Head of caudate nucleus (tissue), 42 donors: ENCODE data around the gene ACP6.

Experiments used
- DNase-seq, 42 donors: peaks; one replicate each; pipeline versions ENCODE4 v3.0.0 to v3.0.0-alpha.2; 2020 to 2021; ENCODE audit warnings: mixed read lengths in 7 of 42
- intact Hi-C: fragments of 100-400 bp; cut with DNase I; formaldehyde crosslinking; loops from one replicate; pipeline ENCODE4 v1.15.0; 2022

Gene ACP6

DNA sequence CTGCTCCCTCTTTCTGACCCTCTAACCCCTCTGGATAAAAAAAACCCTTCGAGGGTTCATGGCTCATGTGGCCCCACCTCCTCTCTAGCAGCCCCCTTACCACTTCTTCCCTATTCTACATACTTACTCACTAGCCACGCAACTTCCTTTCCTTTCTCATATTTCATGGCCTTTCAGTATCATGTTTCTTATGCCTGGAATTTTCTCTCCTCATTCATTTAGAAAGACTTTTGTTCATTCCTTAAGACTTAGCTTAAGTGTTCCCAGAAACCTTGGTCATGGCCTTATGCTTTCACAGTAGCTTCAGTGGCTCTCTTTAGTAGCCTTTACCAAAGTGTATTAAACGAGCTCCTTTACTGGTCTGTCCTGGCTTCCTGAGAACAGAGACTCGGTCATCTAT is 6.1 kb downstream of the ACP6 start:
- DNase-seq = no peak
- intact Hi-C loops = no loop called here

DNA sequence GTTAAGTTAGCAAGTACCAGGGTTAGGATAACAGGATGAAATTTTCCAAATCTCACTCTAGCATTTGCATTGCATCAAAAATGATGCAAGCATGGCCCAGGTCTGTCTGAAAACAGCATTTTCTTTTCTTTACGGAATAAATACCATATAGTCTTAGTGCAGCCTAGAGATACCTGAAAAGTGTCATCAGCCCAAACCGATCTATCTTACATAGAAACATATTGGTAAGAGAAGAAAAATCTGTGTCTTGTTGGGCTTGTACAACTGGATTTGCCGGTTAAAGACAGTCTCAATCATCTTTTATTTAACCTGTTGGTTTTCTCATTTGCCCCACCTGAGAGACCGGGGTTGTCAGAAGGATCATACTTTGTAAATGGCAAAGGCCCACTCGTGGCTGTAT is 15.8 kb downstream of the ACP6 start:
- DNase-seq = no peak
- intact Hi-C loops = no loop called here

DNA sequence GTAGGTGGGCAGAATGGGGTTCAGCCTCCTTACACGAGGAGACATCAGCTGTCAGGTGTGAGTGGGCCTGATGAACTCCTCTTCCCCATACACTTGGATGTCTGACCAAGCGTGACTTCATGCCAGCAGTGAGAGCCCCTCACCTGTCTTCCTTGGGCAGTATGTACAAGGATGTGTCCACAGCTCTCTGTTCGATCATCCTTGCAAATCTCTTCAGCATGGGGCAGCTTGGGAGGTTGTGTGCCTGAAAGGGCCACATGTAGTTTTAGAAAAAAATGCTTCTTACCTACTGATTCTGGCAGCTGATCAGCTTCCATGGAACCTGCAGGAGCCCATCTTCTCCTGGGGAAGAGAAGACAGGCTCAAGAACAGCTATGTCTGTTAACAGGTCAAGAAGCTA is 18.0 kb downstream of the ACP6 start:
- intact Hi-C loops = no loop called here
- DNase-seq = no peak

DNA sequence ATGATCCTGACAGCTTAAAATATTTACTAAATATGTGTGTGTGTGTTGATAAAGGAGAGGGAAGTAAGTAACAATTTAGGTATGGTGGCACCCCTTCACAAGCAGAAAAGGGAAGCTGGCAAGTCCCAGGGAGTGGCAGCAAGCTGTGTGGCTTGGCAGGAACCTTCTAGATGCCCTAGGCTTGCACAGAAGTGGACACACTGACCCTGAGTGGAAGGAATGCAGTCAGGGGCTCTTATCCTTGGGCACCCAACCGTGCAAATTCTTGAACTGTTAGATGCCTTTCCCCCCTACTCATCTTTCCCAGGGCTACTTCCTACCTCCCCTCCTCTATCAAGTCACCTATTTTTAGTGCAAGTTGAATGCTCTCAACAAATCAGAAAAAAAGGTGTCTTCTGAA is 18.9 kb downstream of the ACP6 start:
- peak in 2 of 42 donors; percentile 7 to 15 for DNase-seq
- intact Hi-C loops = no loop called here

DNA sequence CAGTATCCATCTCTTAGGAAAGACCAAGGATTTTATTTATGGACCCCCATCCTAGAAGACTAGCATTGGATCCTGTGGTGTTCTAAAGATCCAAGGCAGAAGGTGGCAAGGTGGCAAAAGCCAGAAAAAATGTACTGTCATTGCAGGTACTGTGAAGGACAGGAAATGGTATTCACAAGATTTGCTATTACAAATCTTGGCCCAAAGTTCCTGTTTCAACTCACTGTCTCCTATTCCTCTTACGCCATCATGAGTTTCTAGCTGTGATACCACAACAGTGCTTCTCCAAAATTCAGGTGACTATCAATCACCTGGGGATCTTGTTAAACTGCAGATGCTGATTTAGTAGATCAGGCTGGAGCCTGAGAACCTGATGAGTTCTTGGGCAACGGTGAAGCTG is 21.4 kb downstream of the ACP6 start:
- no peak for DNase-seq
- intact Hi-C loops = loop anchor here (10.0 kb wide), 1 partner anchor 56 kb away; no protein-coding TSS in a partner anchor

DNA sequence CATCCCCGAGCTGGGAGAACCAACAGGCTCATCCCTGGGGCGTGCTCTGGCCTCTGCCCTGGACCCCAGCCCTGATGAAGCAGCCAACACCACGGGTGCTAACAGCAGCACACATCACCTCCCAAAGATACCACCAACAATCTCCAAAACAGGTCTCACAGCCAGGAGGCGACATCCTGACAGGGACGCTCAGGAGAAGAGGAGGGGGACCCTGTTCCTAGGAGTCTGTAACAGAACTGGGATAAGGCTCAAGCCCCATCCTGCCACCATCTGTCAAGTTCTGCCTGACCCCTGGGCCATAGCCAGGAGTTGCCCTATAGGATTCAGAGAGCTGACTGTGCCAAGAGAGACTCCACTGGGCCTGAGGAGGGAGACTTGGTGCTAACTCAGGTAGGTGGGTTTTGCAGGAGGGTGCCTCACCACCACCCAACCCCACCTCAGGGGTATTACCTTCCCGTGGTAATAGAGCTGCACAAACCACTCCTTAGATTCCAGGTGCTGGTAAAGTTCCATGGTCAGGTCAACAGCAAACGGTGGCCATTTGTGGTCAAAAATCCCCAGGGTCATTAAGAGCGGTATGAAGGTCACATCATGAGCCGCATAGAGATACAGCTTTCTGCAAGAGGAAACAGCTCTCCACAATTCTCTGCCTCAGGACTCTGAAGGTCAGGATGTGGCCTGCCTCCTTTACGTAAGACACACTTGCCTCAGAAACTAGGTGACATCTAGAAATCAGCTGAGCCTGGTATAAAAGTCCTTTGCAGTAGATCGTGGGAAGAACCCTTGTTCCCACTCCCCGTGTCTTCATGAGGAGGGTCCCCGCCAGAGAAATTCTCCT is 22.3 kb downstream of the ACP6 start:
- no peak for DNase-seq
- intact Hi-C loops = loop anchor here (10.0 kb wide), 1 partner anchor 57 kb away; no protein-coding TSS in a partner anchor

DNA sequence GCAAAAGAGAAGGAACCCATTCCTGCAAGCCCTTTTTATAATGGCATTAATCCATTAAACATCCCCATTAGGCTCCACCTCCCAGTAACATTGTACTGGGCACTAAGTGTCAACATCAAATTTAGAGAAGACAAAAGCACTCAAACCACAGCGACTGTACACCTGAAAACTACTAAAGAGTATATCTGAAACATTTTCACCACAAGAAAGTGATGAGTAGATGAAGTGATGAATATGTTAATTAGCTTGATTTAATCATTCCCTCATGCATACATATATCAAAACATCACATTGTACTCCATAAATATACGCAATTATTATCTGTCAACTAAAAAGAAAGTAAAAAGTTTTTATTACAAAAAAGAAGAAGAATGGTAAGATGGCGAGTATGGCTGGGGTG is 26.4 kb downstream of the ACP6 start:
- intact Hi-C loops = loop anchor here (10.0 kb wide), 1 partner anchor 61 kb away; no protein-coding TSS in a partner anchor
- no peak for DNase-seq

DNA sequence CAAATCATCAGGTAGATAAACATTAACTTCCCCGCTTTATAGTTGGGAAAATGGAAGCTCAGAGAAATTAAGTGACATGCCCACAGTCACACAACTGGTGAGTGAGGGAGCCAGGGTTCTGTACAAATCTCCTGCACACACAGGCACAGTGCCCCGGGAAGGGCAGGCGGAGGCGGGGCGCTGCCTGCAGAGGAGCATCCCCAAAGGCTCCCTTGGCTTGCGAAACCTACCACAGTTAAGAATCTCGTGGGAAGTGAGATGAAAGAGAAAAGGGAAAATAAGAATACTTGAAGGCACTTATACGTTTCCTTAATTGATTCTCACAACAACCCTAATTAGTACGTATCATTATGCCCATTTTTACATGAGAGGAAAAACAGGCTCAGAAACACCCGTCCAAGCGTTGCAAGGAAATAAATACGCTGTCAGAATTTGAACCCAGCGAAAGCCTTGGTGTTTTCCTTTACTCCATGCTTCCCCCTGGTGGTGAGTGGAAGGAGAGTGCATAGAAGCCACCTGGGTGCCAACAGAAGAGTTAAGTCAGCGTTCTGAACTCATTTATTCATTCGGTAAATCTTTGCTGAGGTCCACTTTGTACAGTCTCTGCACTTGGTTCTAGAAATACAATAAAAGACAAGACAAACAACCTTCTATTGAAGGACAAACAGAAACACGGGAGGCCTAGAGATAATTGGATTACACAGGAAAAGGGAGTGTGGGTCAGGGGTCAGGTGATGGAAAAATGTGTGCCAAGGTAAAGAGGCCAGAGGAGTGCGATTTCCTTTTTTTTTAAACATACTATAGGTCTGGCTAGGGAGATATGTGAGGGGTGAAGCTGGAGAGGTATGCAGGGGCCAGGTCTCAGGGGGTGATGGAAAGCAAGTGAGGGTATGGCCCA is 28.4 kb downstream of the ACP6 start:
- DNase-seq = peak in 26 of 42 donors; percentile 27 to 81 (median 46)
- intact Hi-C loops = loop anchor here (10.0 kb wide), 1 partner anchor 63 kb away; no protein-coding TSS in a partner anchor

DNA sequence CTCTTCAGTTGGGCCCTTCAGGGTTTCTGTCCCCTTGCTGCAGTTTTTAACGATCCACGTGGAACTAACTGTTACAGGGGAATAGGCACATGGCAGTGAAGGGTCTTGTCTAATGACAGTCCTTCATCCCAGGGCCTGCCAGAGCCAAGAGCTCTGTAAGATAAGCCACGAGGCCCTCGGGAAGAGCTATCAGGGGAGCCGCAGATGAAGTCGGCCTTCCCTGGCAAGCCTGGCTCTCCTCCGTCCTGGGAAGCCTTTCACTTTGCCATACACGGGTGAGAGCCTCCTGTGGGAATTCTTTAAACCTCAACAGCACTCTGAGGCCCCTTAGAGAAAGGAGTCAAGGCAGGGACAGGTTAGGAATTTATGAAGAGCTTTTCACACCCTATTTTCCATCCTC is 29.0 kb downstream of the ACP6 start:
- intact Hi-C loops = loop anchor here (10.0 kb wide), 1 partner anchor 64 kb away; no protein-coding TSS in a partner anchor
- DNase-seq = no peak

DNA sequence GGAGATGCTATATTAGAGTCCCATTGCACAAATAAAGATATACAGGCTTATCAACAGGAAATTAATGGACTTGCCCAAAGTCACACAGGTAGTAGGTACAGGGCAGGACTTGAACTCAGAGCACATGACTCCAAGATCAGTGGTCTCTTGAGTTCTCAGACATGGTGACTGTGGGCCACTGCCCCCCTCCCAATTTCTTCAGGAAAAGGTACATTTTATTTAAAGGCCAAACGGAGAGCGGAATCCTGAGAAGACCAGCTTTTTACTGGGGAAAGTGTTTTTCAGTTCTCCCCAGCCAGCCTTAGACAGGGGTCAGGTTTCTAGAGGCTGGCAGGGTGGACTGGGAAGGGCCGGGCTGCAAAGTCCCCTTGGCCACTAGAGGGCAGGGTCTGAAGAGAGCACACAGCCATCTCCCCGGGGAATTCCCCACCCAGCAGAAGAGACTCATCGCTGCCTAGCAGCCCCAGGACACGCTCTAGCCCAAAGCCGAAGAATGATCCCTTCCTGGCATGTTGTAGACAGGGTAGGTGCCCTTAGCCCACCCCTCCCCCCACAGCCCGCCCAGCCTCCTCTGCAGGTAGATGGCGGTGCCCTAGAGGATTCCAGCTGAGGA is 29.7 kb downstream of the ACP6 start:
- intact Hi-C loops = loop anchor here (10.0 kb wide), 1 partner anchor 64 kb away; no protein-coding TSS in a partner anchor
- DNase-seq = peak; percentile 22 to 85 (median 59)

DNA sequence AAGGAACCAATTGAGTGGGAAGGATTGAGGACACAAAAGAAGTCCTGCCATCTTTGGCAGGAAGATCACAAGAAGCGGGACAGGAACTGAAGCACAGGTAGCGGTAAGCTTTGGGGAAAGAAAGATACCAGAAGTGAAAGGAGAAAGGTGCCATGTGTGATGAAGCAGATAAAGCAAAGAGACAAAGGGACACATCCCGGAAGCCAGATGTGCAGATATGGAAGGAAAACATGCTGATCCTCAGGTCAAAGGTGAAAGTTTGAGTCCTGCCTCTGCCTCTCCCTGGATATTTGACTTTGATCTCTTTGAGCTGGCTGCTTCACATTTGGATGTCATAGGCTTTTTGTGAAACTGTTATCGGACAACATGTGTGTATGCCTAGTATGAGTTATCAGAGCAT is 34.0 kb downstream of the ACP6 start:
- intact Hi-C loops = no loop called here
- no peak for DNase-seq

DNA sequence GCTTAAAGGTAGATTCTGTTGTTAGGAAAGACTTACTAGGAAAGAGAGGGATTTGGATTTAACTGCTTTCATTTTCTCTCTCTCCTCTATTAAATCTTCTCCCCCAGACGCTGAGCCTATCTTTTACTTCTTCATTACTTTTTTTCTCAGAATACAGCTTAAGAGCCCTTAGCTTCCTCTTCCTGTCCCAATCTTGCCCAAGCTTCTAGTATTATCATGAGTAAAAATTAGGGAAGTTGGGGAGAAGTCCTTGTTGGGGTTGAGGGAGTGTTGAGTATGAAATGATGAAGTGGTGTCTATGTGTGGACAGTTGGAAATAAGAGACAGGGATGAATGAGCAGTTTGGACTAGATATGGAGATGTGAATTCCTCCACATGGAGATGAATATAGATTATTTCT is 35.0 kb downstream of the ACP6 start:
- DNase-seq = no peak
- intact Hi-C loops = no loop called here

DNA sequence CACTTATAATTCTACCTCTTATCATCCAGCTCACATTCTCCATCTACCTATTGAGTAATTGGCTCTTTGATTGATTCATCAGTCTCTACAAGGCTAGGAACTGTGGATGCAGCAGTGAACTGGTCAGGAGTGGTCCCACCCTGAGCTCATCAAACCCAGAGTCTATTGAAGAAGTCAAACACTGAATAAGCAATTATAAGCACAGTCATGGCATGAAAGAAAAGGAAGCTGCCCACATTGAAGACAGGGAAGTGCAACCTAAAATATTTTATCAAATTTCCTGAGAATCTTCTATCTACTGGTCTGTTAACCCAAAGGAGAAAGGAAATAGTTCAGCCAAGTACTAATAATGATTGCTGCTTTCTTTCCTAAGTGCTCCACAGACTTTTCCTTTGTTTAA is 35.7 kb downstream of the ACP6 start:
- intact Hi-C loops = no loop called here
- no peak for DNase-seq

DNA sequence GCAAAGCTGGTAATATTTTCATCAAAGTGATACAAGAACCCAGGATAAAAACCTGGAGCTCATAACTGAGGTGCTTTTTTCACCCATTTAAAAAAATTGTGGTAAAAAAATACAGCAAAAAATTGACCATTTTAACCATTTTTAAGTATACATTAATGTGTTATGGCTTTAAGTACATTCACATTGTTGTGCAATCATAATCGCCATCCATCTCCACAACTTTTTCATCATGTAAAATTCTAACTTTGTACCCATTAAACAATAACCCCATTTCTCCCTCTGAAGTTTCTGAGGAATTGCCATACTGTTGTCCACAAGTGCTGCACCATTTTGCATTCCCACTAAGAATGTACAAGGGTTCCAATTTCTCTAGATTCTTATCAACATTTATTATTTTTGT is 36.6 kb downstream of the ACP6 start:
- intact Hi-C loops = no loop called here

DNA sequence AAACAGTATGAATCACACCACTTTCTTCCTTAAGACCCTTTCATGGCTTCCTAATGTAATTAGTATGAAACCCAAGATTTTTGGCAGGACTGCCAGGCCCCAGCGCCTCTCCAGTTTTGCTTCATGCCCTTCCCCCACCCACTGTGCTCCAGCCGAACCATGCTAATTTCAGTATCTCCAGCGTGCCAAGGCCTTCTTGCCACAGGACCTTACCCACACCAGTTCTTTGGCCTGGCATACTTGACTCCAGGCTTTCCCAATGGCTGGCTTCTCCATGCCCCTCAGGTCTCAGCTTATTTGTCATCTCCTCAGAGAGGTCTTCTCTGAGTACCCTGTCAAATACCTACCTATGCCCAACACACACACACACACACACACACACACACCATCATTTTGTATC is 38.5 kb downstream of the ACP6 start:
- intact Hi-C loops = no loop called here
- no peak for DNase-seq

More for the DNA sequence above, 36.6 kb downstream of the ACP6 start:
- DNase-seq = no peak

DNA sequence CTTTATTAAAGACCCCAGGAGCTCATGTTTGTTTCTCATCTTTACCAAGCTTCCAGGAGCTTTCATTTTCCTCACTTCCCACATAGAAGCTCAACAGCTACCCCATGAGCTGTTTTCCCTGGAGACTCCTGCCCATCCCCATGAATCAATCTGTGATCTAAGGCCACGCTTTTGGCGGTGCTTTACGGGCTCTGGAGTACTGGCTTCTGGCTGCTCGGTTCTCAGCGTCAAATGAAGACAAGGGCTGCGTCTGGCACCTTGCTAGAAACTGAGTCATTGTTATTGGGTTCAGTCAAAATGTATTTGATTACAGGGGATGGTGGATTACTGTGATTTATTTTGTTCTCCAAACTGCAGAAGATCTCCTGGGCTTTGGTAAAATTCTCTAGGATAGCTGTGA is 39.9 kb downstream of the ACP6 start:
- intact Hi-C loops = no loop called here
- peak in 5 of 42 donors; percentile 12 to 68 (median 28) for DNase-seq

DNA sequence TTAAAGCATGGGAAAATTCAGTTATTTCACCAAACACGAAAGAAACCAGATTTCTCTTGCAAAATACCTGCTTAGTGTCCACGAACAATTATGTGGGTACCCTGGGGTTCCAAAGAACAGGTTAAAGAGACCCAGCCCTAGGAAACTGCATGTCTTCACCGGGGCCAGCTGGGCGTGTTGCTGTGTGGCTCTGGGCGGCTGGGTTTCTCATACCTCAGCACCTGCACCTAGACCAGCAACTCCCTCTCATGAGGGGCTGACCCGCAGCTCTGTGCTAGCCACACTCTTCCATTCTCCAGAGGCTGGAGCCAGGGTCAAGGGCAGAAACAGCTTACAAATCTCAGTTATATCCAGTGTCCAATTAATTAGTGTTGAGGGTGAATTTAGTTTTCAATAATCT is 40.3 kb downstream of the ACP6 start:
- intact Hi-C loops = no loop called here
- no peak for DNase-seq

DNA sequence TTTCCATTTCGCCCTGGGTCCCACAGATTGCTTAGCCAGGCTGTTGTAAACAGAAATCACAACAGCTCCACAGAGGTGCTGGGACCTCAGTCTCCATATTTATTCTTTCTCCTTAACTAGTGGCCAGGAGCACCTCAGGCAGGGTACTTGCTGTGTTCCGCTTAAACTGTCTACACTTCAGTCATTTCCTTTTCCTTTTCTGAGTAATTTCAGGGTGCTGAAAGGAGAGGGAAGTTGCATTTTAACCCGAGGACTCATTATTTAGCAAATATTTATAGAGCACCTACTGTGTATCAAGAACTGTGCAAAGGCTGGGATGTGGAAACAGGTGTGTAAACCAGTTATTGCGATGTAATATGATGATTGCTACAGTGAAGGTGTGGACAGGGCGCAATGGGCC is 41.9 kb downstream of the ACP6 start:
- intact Hi-C loops = loop anchor here (5.0 kb wide), 2 partner anchors 131 to 356 kb away; no protein-coding TSS in a partner anchor
- DNase-seq = no peak

DNA sequence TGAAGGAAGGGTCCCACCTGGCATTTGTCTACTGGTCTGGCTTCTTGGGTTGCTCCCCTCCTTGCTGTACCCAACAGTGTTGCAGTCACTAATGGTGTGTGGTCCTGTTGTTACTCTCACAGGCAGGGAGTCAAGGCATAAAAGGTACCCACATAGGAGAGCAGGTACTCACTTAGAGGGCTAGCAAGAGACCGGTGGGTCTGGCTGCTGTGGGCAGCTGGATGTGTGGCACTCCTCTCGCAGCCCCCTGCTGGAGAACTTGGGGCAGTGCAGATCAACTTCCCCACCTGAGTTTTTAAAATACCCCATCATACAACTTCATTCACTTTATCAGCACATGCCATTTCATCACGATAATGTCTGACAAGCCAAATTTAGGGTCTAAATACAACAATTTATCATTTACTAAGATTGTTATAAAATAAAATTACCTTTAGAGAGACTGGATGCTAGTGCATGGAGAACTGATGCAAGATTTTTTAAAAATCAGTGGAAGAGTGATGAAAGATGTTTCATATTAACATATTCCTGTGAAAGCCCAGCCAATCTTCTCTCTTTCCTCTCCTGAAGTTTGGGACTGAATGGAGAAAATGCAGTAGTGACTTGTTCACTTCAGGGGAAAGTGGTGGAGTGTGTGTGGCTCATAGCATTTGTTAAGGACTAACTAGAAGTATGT is 42.8 kb downstream of the ACP6 start:
- intact Hi-C loops = loop anchor here (5.0 kb wide), 2 partner anchors 130 to 355 kb away; no protein-coding TSS in a partner anchor
- peak in 41 of 42 donors; percentile 10 to 82 (median 53) for DNase-seq
